PC-9 (cell line): ENCODE data around the gene GPI.

ENCODE experiments used
- CTCF ChIP-seq: fragments of 200-600 bp; sonication (generic); conservative IDR thresholded peaks from 2 replicates; pipeline ENCODE4 v1.6.1; 2017; ENCODE audit warnings: mixed run types, antibody characterized with exemption, mild to moderate bottlenecking, moderate library complexity
- EZH2 ChIP-seq: fragments of 200-600 bp; sonication (generic); IDR thresholded peaks from 2 replicates; pipeline ENCODE4 v1.8.0; 2017; ENCODE audit warnings: antibody characterized with exemption, low read depth

- no peak for TF ChIP-seq CTCF
- no peak for TF ChIP-seq EZH2
Measured at GRCh38 chr19:34402074-34402600, 37.1 kb downstream of the GPI start.
